Measurements from ENCODE around the gene CDKN2D.

GRCh38 chr19:10532457-10532856 lies 36.3 kb downstream of the CDKN2D start:
- TF ChIP-seq RAD51 (IDR thresholded peaks at IDR 0.05), result no peak
- TF ChIP-seq CTCF (IDR thresholded peaks at IDR 0.05 in 2 of 3, conservative IDR thresholded peaks at IDR 0.05 in 1 of 3; ENCODE audit: control insufficient read depth in 2 of 3, extremely low read depth in 1 of 3, insufficient read depth in 1 of 3, low read depth in 3 of 3, low read length in 3 of 3), result no peak
- no peak for TF ChIP-seq ZSCAN29 (IDR thresholded peaks at IDR 0.05)
- TF ChIP-seq, protein P1, sequence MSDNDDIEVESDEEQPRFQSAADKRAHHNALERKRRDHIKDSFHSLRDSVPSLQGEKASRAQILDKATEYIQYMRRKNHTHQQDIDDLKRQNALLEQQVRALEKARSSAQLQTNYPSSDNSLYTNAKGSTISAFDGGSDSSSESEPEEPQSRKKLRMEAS (IDR thresholded peaks at IDR 0.05; ENCODE audit: low read depth, low read length), result no peak
- no peak for TF ChIP-seq KDM1A (IDR thresholded peaks at IDR 0.05; ENCODE audit: borderline replicate concordance)
- TF ChIP-seq TCF12 (IDR thresholded peaks at IDR 0.05; ENCODE audit: low read depth, low read length), result no peak
- no peak for TF ChIP-seq POLR2A (IDR thresholded peaks at IDR 0.05; ENCODE audit: low read depth, low read length)
- TF ChIP-seq USF1 (IDR thresholded peaks at IDR 0.05; ENCODE audit: borderline replicate concordance, extremely low read length, insufficient read depth, low read depth, low read length), result no peak
- TF ChIP-seq EGR1 (IDR thresholded peaks at IDR 0.05; ENCODE audit: borderline replicate concordance in 1 of 2, low read depth in 2 of 2, low read length in 2 of 2), result no peak
- TF ChIP-seq USF2 (IDR thresholded peaks at IDR 0.05; ENCODE audit: borderline replicate concordance, low read depth, low read length), result no peak
- TF ChIP-seq CBFB (IDR thresholded peaks at IDR 0.05; ENCODE audit: low read depth), result no peak

Measured in GM12878 (cell line).